Stimulated activated CD4-positive, alpha-beta T cell treated with anti-CD3 and anti-CD28 coated beads, Interleukin-1b, Interleukin-23, amount 100 ng/mL, for 24 hours (primary cell): Measurements from ENCODE around the gene FAM32A.

ENCODE experiments used
- DNase-seq, 4 experiments: peaks; one replicate each; pipeline ENCODE4 v3.0.0-alpha.2; 2020; ENCODE audit warnings: low read depth in 4 of 4, low spot score in 1 of 4

Gene FAM32A

GRCh38 chr19:16224293-16225045, 39.3 kb downstream of the FAM32A start:
- no peak for DNase-seq

DNA sequence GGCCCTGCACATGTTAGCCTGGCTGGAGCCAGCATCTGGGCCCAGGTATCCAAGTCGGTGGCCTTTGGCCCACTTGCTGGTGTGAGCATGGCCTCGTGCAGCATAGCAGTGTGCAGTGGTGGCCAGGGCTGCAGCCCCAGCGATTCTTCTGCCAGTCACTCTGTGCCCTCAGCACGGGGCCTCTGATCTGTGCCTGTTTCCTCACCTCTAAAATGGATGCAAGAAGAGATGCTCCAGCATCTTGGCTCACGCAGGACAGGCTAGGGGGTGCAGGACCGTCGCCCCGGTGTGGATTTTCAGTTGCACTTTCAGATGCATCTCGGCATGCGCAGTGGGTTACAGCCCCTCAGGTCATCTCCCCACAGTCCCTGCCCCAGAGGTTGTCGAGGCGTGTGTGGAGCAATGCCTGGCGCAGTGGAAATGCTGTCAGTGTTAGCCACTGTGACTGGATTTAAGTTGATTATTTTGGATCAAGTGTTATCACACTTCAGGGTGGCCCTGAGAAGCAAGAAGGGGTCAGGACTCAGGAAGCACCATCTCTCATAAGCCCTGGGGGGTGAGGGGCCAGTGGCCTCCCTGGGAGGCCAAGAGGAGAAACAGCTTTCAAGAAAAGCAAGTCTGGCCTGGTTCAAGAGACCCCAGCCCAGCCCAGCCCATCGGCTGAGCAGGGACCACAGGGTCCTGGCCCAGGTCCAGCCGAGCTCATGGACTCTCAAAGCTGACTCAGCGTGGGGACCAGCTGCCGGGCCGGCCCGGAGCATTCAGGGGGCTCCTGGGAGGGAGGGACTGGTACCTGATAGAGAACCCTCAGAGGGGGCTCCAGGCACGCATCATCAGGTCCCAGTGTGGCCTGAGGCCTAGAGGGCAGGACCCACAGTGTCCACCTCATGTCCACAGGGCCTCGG, 40.3 kb downstream of the FAM32A start:
- DNase-seq, result no peak

- DNase-seq, result no peak
These were observed 41.0 kb downstream of the FAM32A start for GRCh38 chr19:16226184-16226591.

DNA sequence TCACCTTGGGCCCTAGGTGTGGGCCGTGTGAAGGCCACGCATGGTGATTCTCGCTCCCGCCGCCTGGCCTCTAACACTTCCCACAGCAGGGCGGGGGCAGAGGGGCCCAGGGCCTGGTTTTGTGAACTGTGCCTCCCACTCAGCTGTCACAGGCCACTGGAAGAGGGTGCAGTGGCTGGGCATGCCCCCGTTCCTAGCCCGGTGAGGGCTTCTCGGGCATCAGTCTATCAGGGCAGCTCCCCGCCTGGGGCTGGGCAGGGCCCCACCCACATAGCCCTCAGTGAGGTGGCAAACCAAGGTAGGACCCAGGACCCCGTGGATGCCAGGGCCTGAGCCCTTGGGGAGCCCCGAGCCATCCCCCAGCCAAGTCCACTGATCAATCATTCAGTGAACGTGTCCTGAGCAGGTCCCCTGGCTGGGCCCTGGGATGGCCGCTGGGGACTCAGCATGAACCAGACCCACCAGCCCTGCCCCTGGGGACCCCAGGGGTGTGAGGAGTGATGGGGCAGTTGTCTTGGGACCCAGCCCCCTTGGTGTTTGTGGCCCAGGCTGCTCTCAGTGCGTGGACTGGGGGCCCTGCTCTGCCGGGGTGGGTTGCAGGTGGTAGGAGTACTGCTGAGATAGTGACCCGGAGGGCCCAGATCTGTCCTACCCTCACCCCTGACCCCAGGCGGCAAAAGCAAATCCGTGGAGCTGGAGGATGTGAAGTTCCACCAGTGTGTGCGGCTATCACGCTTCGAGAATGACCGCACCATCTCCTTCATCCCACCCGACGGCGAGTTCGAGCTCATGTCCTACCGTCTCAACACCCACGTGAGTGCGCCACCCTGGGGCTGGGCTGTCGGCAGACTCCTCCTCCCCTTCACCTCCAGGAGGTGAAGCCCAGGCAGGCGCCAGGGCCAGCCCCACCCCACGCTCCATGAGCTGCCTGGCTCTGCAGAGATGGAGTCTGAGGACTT, 41.9 kb downstream of the FAM32A start:
- no peak for DNase-seq

DNA sequence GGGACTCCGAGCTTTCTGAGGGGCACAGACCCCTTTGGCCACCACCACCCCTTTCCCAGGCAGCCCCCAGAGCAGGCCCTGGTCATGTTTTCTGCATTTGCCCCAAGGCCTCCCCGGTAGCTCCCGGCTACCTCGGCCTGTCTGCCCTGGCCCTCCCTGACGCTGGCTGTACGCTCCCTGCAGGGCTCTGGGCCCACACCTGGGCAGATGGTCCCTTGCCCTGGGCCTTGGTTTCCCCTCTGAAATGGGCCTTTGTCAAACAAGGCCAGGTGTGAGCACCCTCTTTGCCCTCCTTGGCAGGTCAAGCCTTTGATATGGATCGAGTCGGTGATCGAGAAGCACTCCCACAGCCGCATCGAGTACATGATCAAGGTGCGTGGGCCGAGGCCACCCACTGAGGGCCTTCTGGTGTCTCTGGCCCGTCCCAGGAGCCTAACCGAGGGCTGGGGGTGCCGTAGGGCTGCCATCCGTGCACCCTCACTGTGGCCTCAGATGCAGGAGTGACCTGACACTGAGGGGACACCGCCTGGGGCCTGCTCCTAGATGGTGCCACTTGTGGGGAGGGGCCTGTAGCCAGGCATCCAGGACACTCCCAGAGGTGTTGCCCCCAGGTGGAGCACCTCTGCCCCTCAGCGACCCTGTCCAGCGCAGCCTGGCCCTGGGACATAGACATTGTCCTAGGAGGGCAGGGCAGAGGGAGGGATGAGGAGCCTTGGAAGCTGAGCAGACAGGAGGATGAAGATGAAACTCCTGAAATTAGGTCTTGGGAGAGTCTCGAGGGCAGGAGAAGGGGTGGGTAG, 42.8 kb downstream of the FAM32A start:
- DNase-seq, result no peak

GRCh38 chr19:16228637-16229321, 43.6 kb downstream of the FAM32A start:
- no peak for DNase-seq

- DNase-seq, result no peak
These were observed 44.1 kb downstream of the FAM32A start for GRCh38 chr19:16229322-16229641.

DNA sequence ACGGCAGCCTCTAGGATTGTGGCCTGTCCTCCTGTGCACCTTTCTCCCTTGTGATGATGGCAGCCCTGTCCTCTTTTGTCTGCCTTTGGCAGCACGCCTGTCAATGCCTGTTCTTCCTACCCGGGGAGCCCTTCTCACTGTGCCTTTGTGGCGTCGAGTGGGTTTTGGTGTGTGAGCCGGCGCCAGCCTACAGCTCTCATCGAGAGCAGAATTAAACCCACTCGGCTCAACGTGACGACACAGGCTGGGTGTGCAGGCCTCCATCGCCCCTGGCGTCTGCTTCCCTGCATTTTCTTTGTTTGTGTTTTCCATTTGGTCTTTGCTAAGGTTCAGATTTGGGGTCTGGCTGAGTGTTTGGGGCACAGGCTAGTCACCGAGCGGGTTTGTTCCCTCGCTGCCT, 46.9 kb downstream of the FAM32A start:
- no peak for DNase-seq

DNA sequence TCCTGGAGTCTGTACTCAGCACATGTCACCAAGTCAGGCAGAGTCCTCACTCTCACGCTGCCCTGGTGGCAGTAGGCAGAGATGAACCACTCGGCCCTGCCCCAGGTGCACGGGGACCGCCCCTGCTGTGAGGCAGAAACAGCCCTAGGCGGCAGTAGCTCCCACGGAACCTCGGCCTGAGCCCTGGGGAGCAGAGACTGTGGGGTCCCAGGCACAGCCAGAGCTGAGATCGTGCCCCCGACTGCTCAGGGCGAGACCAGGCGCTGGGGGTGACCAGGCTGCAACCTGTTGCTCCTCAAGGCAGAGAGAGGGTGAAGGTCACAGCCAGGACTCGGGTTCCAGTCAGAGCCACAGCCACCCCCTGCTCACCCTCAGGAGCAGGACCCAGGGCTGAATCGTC, 47.4 kb downstream of the FAM32A start:
- no peak for DNase-seq

DNA sequence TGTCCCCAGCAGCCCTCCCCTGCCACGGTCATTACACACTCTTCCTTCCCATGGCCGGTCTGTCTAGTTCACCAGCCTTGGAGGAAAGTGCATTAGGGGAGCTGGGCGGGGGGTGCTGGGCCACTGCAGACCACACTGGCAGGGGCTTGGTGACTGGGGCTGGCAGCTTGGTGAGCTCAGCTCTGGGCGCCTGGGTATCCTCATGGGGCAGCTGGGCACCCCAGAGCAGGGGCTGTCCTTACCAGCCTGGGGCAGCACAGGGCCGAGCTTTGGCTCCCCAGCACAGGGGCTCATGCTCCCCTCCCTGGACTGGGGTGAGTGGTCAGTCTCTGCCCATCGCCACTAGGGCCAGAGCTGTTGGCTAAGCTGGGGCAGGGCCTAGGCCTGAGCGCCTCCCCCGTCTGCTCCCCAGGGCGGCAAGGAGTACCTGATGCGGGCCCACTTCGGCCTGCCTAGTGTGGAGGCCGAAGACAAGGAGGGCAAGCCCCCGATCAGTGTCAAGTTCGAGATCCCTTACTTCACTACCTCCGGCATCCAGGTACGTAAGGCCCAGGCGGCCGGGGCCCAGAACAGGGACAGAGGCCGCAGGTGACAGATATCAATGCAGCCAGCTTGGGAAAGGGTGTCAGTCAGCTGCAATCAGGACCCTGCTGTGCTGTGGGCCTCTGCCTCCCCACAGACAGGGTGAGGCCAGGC, 48.0 kb downstream of the FAM32A start:
- DNase-seq, result no peak

GRCh38 chr19:16233836-16234551, 48.8 kb downstream of the FAM32A start:
- no peak for DNase-seq

DNA sequence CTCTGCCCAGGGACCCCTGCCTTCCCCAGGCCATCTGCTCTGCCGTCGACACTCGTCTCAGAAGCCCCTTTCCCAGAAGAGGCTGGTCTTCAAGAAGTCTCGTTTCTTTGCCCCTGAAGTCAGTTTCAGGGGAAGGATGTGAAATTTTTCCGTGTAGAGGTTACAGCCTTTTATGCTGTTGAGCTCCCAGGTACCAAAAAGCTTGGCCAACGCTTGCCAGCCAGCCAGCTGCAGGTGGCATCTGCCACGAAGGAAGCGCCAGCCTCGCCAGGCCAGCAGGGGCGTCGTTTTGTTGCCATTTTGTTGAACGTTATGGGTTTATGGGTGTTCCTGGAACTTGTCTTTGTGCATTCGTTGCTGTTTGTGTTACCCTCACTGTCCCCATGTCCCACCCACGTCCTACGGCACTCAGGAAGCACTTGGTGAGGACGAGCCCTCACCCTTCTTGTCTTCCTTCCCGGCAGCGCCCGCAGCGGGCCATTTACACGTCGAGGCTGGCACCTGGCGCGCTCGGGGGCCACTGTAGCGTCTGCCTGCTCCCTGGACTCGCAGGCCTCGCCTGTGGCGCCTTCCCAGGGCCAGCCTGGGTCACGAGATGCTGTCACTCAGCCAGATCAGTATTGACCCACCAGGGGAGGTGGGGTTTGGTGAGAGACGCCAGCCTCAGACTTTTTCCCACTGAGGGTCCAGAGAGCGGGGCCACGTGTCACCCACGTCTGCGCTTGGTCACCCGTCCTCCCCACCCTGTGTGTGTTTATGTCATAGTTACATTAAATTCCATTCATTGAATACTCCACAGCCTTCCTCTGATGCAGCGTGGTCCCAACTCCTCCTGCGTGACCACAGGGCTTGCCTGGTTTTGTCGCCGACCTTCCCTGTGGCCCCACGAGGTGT, 49.6 kb downstream of the FAM32A start:
- DNase-seq, result no peak

GRCh38 chr19:16235811-16236652, 50.8 kb downstream of the FAM32A start:
- DNase-seq, result no peak
